Hematopoietic multipotent progenitor cell treated with erythropoietin and hydrocortisone succinate and interleukin-3 and kit ligand, for 4 days (in vitro differentiated cells): ENCODE measurements around the gene LRRC36.

Experiments used
- DNase-seq: peaks from one replicate; pipeline ENCODE4 v3.0.0-alpha.2; 2015

Gene LRRC36

DNA sequence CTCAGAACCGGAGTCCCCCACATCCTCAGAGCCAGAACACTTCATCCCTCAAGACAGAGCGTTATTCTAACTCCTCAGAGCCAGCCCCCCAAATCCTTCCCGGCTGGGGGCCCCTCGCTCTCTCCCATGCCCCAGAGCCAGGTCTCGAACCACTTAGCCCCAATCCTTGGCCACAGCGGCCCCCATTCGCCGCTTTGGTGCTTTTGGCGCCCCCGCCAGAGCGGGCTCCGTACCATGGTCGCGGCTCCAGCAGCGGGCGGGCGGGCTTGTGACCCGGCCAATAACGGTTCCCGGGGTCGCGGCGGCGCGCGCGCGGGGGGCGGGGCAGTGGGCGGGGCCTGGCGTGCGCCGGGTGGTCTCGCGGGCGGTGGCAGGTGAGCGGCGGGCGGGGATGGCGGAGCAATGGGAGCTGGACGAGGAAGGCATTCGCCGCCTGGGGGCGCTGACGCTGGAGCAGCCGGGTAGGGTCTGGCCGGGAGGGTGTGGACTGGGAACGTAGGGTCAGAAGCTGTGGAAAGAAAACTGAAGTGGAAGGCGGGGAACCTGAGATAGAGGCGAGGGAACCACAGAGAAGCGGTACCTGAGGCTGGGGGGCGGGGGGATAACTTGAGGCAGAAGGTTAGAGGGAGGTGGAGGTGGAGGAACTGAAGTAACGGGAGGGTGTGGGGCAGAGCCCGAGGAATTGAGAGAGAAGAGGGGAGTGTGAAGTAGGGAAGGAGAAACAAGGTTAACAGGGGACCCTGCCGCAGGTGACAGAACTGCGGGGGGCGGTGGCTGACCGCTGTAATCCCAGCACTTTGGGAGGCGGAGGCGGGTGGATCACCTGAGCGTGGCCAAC is at the start of gene LRRC36, which contains the start of gene KCTD19:
LRRC36 (plus strand) TSS at position 344 of the 838 bp plus-strand sequence; CDS start at position 392, 48 bp downstream.
KCTD19 (minus strand) TSS at position 270 of the 838 bp plus-strand sequence; CDS start at position 236, 34 bp downstream.
- peak; percentile 81 for DNase-seq

GRCh38 chr16:67277294-67277998 is 49.2 kb upstream of the LRRC36 start:
- DNase-seq = peak; percentile 69

DNA sequence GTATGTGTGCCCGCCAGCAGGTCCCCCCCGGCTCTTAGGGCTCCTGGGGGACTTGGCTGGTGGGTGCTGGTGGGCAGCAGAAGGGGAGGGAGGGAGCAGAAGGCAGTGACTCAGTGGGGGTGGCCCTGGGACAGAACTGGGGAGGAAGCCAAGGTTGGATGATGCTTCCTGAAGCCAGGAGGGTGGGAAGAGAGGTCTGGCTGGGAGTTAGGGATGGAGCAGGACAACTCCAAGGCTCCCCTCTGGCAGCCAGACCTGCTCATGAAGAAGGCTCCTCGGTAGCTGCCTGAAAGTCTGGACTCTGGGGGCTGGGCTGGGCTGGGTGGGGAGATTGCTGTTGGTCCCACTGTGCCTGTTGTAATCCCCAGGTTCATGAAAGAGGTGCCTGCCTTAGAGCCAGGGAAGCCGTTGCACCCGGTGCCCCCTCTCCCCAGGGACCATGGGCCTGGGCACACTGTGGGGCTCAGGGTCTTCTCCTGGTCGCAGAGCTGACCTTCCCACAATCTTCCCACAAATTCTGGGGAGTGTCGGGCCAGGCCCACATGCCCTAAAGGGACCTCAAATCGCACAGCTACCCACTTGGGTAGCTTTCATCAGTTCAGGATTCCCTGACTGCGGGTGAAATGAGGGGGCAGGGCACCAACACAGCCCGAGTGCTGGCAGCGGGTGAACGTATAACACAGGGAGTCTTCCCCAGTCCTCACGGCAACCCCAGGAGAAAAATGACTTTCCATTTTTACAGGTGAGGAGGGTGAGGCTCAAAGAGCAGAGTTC is 48.4 kb upstream of the LRRC36 start:
- DNase-seq = no peak

DNA sequence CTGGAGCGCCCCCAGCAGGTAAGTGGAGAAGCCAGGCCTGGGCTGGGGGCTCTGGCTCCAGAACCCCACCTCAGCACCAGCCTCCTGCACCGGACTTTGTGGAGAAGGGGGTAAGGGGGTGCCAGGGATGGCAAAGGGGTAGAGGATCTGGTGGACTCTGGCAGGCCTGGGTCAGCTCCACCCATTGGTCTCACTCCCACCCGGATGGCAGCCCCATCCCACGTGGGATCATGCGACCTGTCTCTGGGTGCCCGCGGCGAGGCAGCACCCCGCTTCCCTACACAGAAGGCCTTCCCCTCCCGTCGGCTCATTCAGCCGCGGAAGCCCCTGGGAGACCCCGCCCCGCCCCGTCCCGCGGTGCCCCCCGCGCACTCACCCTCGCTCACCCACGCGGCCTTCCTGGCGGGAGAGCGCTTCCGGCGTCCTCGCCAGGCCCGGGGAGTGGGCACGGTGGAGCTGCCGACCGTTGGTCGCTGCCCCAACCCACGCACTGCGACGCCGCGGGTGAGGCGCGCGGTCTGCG is 47.8 kb upstream of the LRRC36 start:
- DNase-seq = peak; percentile 75

DNA sequence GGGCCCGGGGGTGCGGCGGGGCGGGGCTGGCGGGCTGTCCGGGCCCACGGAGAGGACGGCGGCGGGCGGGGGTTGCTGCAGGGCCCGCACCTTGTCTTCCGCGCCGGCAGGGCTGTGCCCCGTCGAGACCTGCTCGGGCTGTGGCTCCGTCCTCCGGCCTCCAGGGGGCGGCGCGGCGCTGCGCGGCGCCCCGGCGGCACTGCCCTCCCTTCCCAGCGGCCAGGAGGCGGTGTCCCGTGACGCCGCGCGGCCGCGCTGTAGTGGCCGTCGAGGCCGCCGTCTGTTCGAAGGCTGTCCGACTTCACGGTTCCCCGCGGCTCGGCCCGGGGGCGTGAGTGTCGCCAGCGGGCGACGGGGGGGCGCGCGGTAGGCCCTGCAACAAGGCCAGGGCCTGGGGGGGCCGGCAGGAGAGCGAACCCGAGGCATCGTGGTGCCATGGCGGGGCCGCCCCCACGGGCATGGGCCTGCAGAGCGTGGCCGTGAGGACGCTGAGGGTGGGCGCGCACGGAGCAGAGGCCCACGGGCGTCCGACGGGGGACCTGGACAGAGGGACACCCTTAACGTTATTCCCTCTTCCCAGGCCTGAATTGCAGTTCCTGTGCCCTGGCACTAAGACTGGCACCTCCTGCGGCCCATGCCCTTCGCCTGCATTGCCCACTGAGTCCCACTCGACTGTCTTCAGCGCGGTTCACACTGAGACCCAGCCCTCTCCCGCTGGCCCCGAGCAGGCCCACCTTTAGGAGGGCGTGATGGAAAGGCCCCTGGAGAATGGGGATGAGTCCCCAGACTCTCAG is 47.1 kb upstream of the LRRC36 start, which contains the start of gene PLEKHG4:
PLEKHG4 (plus strand) TSS at position 237 of the 794 bp plus-strand sequence; CDS start at position 750, 513 bp downstream.
- DNase-seq = peak; percentile 92

DNA sequence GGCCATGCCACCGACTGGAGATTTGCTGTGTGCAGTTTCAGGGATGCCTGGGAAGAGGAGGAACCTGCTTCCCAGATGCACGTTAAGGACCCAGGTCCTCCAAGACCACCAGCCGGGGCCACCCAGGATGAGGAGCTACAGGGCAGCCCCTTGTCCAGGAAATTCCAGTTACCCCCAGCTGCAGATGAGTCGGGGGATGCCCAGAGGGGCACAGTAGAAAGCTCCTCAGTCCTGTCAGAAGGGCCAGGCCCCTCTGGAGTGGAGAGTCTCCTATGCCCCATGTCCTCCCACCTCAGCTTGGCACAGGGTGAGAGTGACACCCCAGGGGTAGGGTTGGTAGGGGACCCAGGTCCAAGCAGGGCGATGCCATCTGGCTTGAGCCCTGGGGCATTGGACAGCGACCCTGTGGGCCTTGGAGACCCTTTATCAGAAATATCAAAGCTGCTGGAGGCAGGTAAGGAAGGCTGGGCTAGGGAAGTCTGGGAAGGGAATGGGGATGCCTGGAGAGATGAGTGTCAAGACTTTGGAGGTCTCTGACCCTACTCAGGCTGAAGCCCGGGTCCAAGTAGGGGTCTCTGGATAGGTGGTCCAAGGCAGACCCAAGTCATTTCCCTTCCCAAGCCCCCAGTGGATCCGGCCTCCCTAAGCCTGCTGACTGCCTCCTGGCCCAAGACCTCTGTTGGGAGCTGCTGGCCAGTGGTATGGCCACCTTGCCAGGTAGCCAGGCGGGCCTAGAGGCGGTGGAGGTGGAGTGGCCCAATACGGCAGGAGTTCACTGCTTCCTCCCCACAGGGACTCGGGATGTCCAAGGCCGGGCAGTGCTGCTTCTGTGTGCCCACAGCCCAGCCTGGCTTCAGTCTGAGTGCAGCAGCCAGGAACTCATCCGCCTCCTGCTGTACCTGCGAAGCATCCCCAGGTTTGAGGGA is 46.3 kb upstream of the LRRC36 start:
- DNase-seq = no peak

- DNase-seq = no peak
These were observed 44.8 kb upstream of the LRRC36 start for GRCh38 chr16:67281536-67282446.

- DNase-seq = no peak
These were observed 44.2 kb upstream of the LRRC36 start for GRCh38 chr16:67282447-67282805.

GRCh38 chr16:67283039-67283825 is 43.4 kb upstream of the LRRC36 start:
- no peak for DNase-seq

DNA sequence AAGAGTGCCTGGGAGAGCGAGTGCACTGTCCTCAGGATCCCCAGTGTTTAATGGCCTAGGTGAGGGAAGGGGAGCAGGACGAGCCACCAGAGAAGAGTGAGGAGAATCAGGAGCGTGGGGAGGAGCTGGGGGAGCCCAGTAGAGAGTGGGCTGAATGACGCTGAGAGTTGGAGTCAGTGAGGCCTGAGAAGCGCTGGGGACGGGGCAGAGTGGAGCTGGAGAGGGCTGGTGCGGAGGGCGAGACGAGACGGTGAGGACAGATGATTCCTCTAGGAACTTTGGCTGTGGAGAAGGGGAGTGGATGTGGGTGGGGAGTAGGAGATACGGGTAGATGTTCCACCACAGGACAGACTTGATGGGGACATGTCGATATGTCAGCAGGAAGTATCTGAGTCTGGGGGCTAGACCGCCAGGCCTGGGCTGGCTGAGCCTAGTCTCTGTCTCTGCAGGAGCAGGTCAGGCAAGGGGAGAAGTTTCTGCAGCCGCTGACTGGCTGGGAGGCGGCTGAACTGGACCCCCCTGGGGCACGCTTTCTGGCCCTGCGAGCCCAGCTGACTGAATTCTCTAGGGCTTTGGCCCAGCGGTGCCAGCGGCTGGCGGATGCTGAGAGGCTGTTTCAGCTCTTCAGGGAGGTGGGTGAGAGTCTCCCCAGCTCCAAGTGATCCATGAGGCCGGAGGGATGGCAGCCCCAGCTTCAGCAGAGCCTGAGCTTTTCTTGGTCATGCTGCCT is 42.6 kb upstream of the LRRC36 start:
- DNase-seq = no peak

GRCh38 chr16:67284699-67285646 is 41.6 kb upstream of the LRRC36 start:
- DNase-seq = no peak

DNA sequence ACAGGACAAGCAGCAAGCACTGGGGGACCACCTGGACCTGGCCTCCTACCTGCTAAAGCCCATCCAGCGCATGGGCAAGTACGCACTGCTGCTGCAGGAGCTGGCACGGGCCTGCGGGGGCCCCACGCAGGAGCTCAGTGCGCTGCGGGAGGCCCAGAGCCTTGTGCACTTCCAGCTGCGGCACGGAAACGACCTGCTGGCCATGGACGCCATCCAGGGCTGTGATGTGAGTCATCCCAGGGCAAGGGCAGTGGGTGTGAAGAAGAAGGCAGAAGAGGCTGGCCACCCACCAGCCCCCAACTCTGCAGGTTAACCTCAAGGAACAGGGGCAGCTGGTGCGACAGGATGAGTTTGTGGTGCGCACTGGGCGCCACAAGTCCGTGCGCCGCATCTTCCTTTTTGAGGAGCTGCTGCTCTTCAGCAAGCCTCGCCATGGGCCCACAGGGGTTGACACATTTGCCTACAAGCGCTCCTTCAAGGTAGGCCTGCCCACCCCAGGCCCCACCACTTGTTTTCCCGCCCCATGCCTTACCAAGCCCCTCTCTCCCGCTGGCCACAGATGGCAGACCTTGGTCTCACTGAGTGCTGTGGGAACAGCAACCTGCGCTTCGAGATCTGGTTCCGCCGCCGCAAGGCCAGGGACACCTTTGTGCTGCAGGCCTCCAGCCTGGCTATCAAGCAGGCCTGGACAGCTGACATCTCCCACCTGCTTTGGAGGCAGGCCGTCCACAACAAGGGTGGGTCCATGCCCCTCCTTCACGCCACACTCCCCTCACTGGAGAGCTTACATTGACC is 40.0 kb upstream of the LRRC36 start:
- no peak for DNase-seq

GRCh38 chr16:67287960-67288359 is 38.7 kb upstream of the LRRC36 start:
- DNase-seq = no peak

DNA sequence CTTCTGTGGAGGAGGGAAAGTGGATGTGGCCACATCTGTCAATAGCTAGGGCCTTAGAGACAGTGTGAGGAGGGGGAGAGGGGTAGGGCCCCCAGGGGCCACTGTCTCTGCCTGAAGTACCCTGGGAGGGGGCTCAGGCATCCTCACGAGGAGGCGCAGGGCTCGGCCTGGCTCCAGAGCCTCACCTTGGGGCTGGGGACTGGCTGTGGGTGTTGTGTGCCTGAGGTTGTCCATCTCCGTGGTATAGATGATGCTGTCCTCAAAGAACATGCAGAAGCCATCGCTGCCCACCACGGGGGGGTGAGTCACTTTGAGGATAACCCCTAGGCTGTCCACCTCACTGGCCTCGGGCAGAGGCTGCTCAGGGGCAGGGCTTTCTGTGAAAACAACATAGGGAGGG is 35.2 kb upstream of the LRRC36 start:
- DNase-seq = no peak

- DNase-seq = no peak
These were observed 32.4 kb upstream of the LRRC36 start for GRCh38 chr16:67294171-67294757.

GRCh38 chr16:67294938-67295361 is 31.7 kb upstream of the LRRC36 start:
- no peak for DNase-seq
